Measurements from ENCODE around the gene HPCAL1. TPM values are rescaled to one million over a fixed set of nuclear protein-coding genes. Genes with fewer than 3 reads are reported as not detected.
A peak's percentile ranks its signal among the peaks of the same experiment; 100 is the strongest.

The HPCAL1 gene
- total and polyA plus RNA-seq, 2 of the 8 experiments (the other 6 are each of a cell fraction or from before 2014, with no cell fraction given), result 5.8 to 8.6 TPM

- H2BK20ac ChIP-seq (ENCODE audit: low read length), result no peak overlapping the region
- no peaks in the 10 kb centered on the region for H3K36me3 ChIP-seq (ENCODE audit: control insufficient read depth in 2 of 4, insufficient read depth in 4 of 4, low read length in 3 of 4)
- ChIA-PET CTCF (ENCODE audit: partially characterized antibody) (interaction anchor here (0.9 to 1.4 kb wide), 3 partner anchors 35 to 166 kb away, joined by 3 to 4 read pairs (median 3); no protein-coding TSS in a partner anchor), POLR2A (ENCODE audit: partially characterized antibody) (interaction anchor here (0.6 to 2.0 kb wide), 2 partner anchors 22 to 189 kb away, joined by 4 to 5 read pairs; partner anchors contain the start of gene ODC1)
- no peak overlapping the region for H4K5ac ChIP-seq (ENCODE audit: insufficient read length, low read depth, low read length)
- H2BK120ac ChIP-seq (replicated peaks; ENCODE audit: low read depth, low read length), result no peak overlapping the region
- H2BK12ac ChIP-seq (ENCODE audit: low read depth, low read length), result peak overlapping the region; percentile 60; the same call in 1 of the 2 replicates
- H3K4me1 ChIP-seq (replicated peaks in 1 of 4; ENCODE audit: control insufficient read depth in 3 of 4, insufficient read depth in 4 of 4, low read length in 3 of 4), result no peaks in the 10 kb centered on the region
- H3K9me3 ChIP-seq (ENCODE audit: insufficient read depth in 2 of 2, low read depth in 1 of 2, low read length in 1 of 2), result no peaks in the 10 kb centered on the region
- H4K20me1 ChIP-seq (replicated peaks in 1 of 2; ENCODE audit: control insufficient read depth in 1 of 2, insufficient read depth in 2 of 2, low read length in 2 of 2), result no peaks in the 10 kb centered on the region
- H3K56ac ChIP-seq (replicated peaks; ENCODE audit: insufficient read length, low read depth, low read length), result no peak overlapping the region
- no peak overlapping the region for H3K4ac ChIP-seq (replicated peaks; ENCODE audit: insufficient read length, low read depth, low read length)
- no peaks in the 10 kb centered on the region for H3K79me1 ChIP-seq (ENCODE audit: low read depth, low read length)
- 0 out of 7 replicates have a peak, but pooled peaks cover 0 to 2% (median 0%) of the 10 kb centered on the region in 4 experiments for H3K27me3 ChIP-seq (replicated peaks in 1 of 4; ENCODE audit: control insufficient read depth in 3 of 4, extremely low read depth in 1 of 4, insufficient read depth in 3 of 4, low read length in 3 of 4)
- no peak overlapping the region for H3K23ac ChIP-seq (ENCODE audit: insufficient read length)
- no peaks in the 10 kb centered on the region for H3K79me2 ChIP-seq (ENCODE audit: control insufficient read depth in 1 of 2, insufficient read depth in 2 of 2, low read length in 2 of 2)
- H2AK5ac ChIP-seq (ENCODE audit: low read depth, low read length), result no peak overlapping the region
- no peak overlapping the region for H3K27ac ChIP-seq (ENCODE audit: low read depth, low read length)
- H2AFZ ChIP-seq (ENCODE audit: low read length), result no peak overlapping the region
- WGBS, 2 experiments (ENCODE audit: extremely low coverage in 1 of 2, insufficient coverage in 1 of 2, insufficient read length in 1 of 2, insufficient replicate concordance in 2 of 2, low coverage in 1 of 2, low lambda C conversion rate in 2 of 2, missing lambda C conversion rate in 1 of 2), result 87% methylated on average over 12 of the region's 12 CpGs; no CpG with 5 or more reads in 1 of the 2 experiments
- H3K23me2 ChIP-seq (ENCODE audit: low read depth, low read length), result no peaks in the 10 kb centered on the region
- no peak for DNase-seq (ENCODE audit: low read depth in 1 of 2, low spot score in 2 of 2)
- no peak overlapping the region for H4K91ac ChIP-seq (replicated peaks; ENCODE audit: insufficient read length, low read length)
- H3K4me2 ChIP-seq (ENCODE audit: insufficient read depth in 1 of 2, low read depth in 2 of 2, low read length in 2 of 2), result no peak overlapping the region
- H2BK15ac ChIP-seq (ENCODE audit: low read length), result no peak overlapping the region
- H3K4me3 ChIP-seq (ENCODE audit: extremely low read depth in 1 of 4, insufficient read depth in 2 of 4, low read depth in 3 of 4, low read length in 4 of 4), result no peak overlapping the region
- no peak overlapping the region for H4K8ac ChIP-seq (ENCODE audit: extremely low read depth, insufficient read depth, low read length)
- no peak for FAIRE-seq
- no peak overlapping the region for H2BK5ac ChIP-seq (ENCODE audit: low read depth, low read length)
- no peak overlapping the region for H3K14ac ChIP-seq (ENCODE audit: insufficient read length)
- no peak overlapping the region for H3K18ac ChIP-seq (ENCODE audit: extremely low read depth, low read length)
- no peak overlapping the region for H3K9ac ChIP-seq (replicated peaks in 1 of 4; ENCODE audit: extremely low read depth in 1 of 4, low read depth in 3 of 4, low read length in 3 of 4)
- no peak for TF ChIP-seq CBX5 (IDR thresholded peaks at IDR 0.05; ENCODE audit: low read depth, low read length)
- no peak for TF ChIP-seq SP2 (IDR thresholded peaks at IDR 0.05; ENCODE audit: low read length)
- no peak for TF ChIP-seq SAP30 (IDR thresholded peaks at IDR 0.05; ENCODE audit: insufficient read depth, insufficient replicate concordance, low read length)
- no peak for TF ChIP-seq RAD21 (IDR thresholded peaks at IDR 0.05 in 1 of 2, conservative IDR thresholded peaks at IDR 0.05 in 1 of 2; ENCODE audit: low read depth in 2 of 2, low read length in 2 of 2)
- TF ChIP-seq NANOG (IDR thresholded peaks at IDR 0.05; ENCODE audit: insufficient read depth, low read depth, low read length, poor library complexity, severe bottlenecking), result no peak
- no peak for TF ChIP-seq POLR2A (IDR thresholded peaks at IDR 0.05; ENCODE audit: control extremely low read depth in 1 of 2, low read depth in 2 of 2, low read length in 2 of 2)
- TF ChIP-seq TBP (IDR thresholded peaks at IDR 0.05; ENCODE audit: low read depth, low read length), result no peak
- no peak for TF ChIP-seq CHD2 (IDR thresholded peaks at IDR 0.05; ENCODE audit: low read length)
- no peak for TF ChIP-seq GTF2F1 (IDR thresholded peaks at IDR 0.05; ENCODE audit: borderline replicate concordance, low read depth, low read length)
- no peak for TF ChIP-seq BACH1 (IDR thresholded peaks at IDR 0.05; ENCODE audit: low read length)
- no peak for TF ChIP-seq CHD1 (IDR thresholded peaks at IDR 0.05; ENCODE audit: low read depth, low read length)
- no peak for TF ChIP-seq KDM5A (IDR thresholded peaks at IDR 0.05; ENCODE audit: low read length)
- TF ChIP-seq EP300 (IDR thresholded peaks at IDR 0.05; ENCODE audit: borderline replicate concordance in 1 of 2, low read depth in 2 of 2, low read length in 2 of 2), result no peak
These were observed 167.4 kb downstream of the HPCAL1 start for GRCh38 chr2:10469955-10470608.
